ENCODE measurements around the gene SS18.

DNA sequence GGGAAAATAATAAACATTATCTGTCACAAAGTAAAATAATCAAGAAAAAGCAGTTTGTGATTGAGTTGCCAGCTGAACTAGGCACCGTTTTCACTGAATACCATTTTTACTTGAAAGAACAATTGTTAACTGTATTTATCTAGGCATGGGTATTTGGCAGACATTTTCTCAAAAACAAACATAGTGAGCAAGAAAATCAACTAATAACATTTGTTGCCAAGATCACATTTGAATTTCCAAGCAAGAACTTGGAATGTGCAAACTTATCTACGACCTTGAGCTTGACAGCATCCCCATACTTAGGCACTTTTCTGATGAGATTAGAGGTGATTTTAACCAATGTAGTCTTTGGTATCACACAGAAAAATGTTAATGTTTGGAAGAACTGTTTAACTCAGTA lies 16.7 kb downstream of the SS18 start:
- TF ChIP-seq, protein P1, sequence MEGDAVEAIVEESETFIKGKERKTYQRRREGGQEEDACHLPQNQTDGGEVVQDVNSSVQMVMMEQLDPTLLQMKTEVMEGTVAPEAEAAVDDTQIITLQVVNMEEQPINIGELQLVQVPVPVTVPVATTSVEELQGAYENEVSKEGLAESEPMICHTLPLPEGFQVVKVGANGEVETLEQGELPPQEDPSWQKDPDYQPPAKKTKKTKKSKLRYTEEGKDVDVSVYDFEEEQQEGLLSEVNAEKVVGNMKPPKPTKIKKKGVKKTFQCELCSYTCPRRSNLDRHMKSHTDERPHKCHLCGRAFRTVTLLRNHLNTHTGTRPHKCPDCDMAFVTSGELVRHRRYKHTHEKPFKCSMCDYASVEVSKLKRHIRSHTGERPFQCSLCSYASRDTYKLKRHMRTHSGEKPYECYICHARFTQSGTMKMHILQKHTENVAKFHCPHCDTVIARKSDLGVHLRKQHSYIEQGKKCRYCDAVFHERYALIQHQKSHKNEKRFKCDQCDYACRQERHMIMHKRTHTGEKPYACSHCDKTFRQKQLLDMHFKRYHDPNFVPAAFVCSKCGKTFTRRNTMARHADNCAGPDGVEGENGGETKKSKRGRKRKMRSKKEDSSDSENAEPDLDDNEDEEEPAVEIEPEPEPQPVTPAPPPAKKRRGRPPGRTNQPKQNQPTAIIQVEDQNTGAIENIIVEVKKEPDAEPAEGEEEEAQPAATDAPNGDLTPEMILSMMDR (IDR thresholded peaks at IDR 0.05): no peak
- no peak for TF ChIP-seq EZH2 (IDR thresholded peaks at IDR 0.05; ENCODE audit: borderline replicate concordance, insufficient read depth, low read depth, low read length, poor library complexity, severe bottlenecking)

Measured in B cell (primary cell).